HG02623 (cell line): ENCODE data around the gene TBC1D21.

ENCODE experiments used
- ATAC-seq: cut with Tn5 transposase; IDR thresholded peaks from one replicate; pipeline ENCODE4 v1.9.1; 2021; ENCODE audit warnings: moderate library complexity; ENCODE audit not compliant: unreplicated experiment

The TBC1D21 gene

DNA sequence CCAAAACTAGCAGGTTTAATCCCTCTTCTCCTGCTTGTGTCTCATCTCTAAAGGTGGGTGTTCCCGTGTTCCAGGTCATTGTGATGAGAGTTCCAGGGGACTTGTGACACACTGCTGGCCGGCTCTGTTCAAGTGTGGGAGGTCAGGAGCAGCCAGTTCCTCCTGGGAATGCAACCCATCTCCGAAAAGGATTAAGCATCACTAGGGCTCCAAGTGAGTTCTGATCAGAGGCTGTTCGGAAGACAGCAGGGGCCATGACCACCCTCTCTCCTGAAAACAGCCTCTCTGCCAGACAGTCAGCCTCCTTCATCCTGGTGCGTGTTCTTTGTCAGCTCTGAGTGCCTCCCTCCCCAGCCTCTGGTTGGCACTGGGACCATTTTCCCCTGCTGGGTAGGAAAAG lies at the start of gene TBC1D21:
Gene TBC1D21, plus strand, starts transcription at position 109 of the 400 bp plus-strand sequence. Its CDS starts 146 bp downstream, at position 255.
- no peak for ATAC-seq

- ATAC-seq, result no peak
Measured at GRCh38 chr15:73826711-73827251, 46.6 kb upstream of the TBC1D21 start.

GRCh38 chr15:73829523-73829922 lies 43.8 kb upstream of the TBC1D21 start:
- no peak for ATAC-seq

DNA sequence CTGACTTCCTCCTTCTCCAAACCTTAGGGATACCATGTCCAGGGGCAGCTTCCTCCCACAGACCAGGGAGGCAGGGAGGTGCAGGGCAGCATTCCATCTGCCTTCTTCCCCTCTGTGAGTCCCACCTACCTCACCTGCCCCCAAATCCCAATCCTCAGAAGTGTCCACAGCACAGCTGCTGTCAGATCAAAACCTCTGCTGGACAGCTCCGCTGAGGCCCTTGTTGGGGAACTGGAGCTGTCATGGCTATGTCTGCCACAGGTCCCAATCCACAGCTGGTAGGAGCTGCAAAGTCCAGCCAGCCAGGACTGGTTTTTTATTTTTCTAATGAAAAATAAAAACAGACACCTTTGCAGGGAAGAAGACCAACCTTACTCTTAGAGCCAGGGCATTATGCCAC lies 40.7 kb upstream of the TBC1D21 start:
- ATAC-seq, result no peak

DNA sequence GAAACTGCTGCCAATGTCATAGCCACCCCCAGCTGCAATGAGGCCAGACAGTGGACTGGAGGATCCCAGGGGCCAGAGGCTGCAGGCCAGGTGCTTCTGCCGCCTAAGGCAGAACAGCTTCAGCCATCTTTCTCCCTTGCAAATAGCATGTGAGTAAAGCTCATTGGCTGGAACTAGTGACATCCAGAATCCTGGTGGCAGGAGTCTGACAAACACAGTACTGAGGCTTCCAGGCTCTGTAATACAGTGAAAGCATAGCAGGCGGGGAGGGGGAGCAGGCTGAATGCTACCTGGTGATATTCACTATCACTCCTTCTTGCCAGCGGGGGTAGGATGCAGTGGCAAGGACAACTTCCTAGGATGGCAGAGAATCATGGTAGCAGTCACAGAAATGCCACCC lies 36.5 kb upstream of the TBC1D21 start:
- no peak for ATAC-seq

GRCh38 chr15:73838831-73839426 lies 34.4 kb upstream of the TBC1D21 start:
- no peak for ATAC-seq

GRCh38 chr15:73839699-73840377 lies 33.5 kb upstream of the TBC1D21 start:
- no peak for ATAC-seq

- no peak for ATAC-seq
Measured at GRCh38 chr15:73840771-73841170, 32.6 kb upstream of the TBC1D21 start.

GRCh38 chr15:73841756-73842725 lies 31.3 kb upstream of the TBC1D21 start:
- no peak for ATAC-seq

GRCh38 chr15:73843787-73844186 lies 29.6 kb upstream of the TBC1D21 start:
- no peak for ATAC-seq

- ATAC-seq, result no peak
Measured at GRCh38 chr15:73844356-73844755, 29.0 kb upstream of the TBC1D21 start.

- no peak for ATAC-seq
Measured at GRCh38 chr15:73845507-73845906, 27.9 kb upstream of the TBC1D21 start.

- ATAC-seq, result no peak
Measured at GRCh38 chr15:73845907-73846306, 27.5 kb upstream of the TBC1D21 start.

DNA sequence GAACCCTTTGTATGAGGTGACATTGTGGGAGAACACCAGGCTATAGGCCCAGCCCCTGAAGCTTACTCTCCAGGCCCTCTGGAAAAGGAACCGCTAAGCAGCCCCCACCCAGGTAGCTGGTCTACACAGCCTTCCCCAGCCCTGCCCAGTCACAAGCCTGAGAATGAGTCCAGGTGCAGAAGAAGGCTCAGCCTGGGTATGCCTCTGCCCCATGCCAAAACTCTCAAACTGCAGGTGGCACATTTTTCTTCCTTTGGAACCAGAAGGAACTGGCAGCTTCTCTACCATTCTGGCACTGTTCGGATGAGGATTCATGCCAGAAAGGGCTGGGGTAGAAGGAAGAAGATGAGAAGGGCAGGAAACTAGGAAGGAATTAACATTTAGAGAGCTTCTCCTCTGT lies 23.7 kb upstream of the TBC1D21 start:
- ATAC-seq, result no peak

GRCh38 chr15:73850228-73850627 lies 23.1 kb upstream of the TBC1D21 start:
- ATAC-seq, result no peak

GRCh38 chr15:73851689-73852088 lies 21.7 kb upstream of the TBC1D21 start:
- no peak for ATAC-seq

DNA sequence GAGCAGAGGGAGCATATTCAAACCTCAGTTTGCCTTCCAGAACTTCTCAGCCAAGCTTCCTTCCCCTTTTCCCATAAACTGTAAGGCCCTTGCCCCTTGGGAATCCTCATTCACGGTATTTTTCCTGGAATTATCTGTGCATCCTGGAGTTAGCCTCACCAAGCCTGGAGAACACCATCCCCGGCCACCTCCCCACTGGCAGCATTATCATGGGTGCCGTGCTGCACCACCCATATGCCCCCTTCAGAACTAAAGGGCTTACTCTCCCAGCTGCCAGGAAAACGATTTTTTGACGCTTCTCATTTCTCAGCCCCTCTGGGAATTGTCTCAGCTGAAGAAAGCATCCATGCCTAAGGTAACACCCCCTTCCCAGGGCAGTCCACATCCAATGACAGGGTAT lies 20.9 kb upstream of the TBC1D21 start:
- no peak for ATAC-seq

GRCh38 chr15:73854265-73854664 lies 19.1 kb upstream of the TBC1D21 start:
- no peak for ATAC-seq

GRCh38 chr15:73856458-73857192 lies 16.7 kb upstream of the TBC1D21 start:
- ATAC-seq, result no peak

DNA sequence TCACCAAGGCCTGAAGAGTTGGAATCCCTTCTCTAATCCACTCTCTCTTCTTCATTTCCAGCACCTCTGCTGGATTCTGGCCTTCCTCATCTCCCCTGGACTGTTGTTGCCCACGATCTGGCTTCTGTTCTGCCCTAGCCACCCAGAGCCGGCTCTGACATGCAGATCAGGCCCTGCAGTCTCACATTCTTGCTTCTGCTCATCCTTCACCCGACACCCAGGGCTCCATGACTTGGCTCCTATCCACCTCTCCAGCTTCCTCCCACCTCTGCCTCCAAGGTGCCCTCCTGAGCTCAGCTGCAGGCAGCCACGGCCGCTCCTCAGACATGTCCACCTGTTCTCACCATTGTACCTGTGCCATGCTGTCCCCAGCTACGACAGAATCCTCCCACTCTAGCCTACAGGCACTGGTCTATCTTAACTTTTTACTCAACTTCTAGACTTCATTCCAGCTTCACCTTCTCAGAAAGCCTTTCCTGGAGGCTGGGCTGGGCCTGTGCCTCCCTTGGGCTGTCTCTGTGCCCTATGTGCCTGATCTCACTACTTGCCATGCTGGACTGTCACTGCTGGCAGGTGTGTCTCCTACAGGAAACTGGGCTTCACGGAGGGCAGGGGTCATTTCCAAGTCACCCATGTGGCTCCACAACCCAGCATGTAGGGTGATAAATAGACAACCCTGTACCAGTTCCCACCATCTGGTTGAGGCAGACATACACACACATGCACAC lies 16.0 kb upstream of the TBC1D21 start:
- no peak for ATAC-seq
